ENCODE data around the gene TBX4. TPM values are rescaled to one million over a fixed set of nuclear protein-coding genes. Genes with fewer than 3 reads are reported as not detected.

Gene TBX4
- 0.86 and 1.1 TPM in 2 replicates for total RNA-seq (2016; rRNA removed; fragmentation: Illumina TruSeq; extraction: Trizol)
- total RNA-seq (2016; cell fraction: cytosol; rRNA removed; fragmentation: Illumina TruSeq; extraction: Trizol; ENCODE audit: low read depth), result 0.10 and 0.35 TPM in 2 replicates
- total RNA-seq (2016; cell fraction: insoluble cytoplasmic fraction; rRNA removed; fragmentation: Illumina TruSeq; extraction: Trizol), result 0.92 and 1.3 TPM in 2 replicates
- total RNA-seq (2016; cell fraction: membrane; rRNA removed; fragmentation: Illumina TruSeq; extraction: Trizol), result 1.1 and 1.5 TPM in 2 replicates
- 1.1 and 1.3 TPM in 2 replicates for total RNA-seq (2016; cell fraction: nucleus; rRNA removed; fragmentation: Illumina TruSeq; extraction: Trizol)
- 0.11 and 0.17 TPM in 2 replicates for polyA plus RNA-seq (2011; rRNA removed)
- 0.05 and 0.09 TPM in 2 replicates for polyA plus RNA-seq (2011; cell fraction: cytosol; rRNA removed)
- polyA plus RNA-seq (2011; cell fraction: nucleus; rRNA removed), result 0.29 and 0.48 TPM in 2 replicates
- polyA plus RNA-seq (2012), result 0.15 and 0.40 TPM in 2 replicates
- 0.14 and 0.16 TPM in 2 replicates for polyA plus RNA-seq (2016; cell fraction: cytosol; fragmentation: Illumina TruSeq; extraction: Trizol; ENCODE audit: low read depth)
- polyA plus RNA-seq (2016; cell fraction: insoluble cytoplasmic fraction; fragmentation: Illumina TruSeq; extraction: Trizol; ENCODE audit: low read depth), result 1.2 and 1.7 TPM in 2 replicates
- 0.49 and 0.62 TPM in 2 replicates for polyA plus RNA-seq (2016; cell fraction: membrane; fragmentation: Illumina TruSeq; extraction: Trizol; ENCODE audit: low read depth)
- polyA plus RNA-seq (2016; cell fraction: nucleus; fragmentation: Illumina TruSeq; extraction: Trizol; ENCODE audit: insufficient read depth, low read depth), result 1.8 and 2.4 TPM in 2 replicates
- not detected in 2 replicates for polyA minus RNA-seq (2011; rRNA and poly(A)+ RNA removed; ENCODE audit: low replicate concordance)
- polyA minus RNA-seq (2011; cell fraction: cytosol; rRNA and poly(A)+ RNA removed), result not detected in 2 replicates
- not detected in 2 replicates for polyA minus RNA-seq (2011; cell fraction: nucleus; rRNA and poly(A)+ RNA removed)
- percentile 34 among the genes with signal in this experiment for Bru-seq, nascent RNA
- BruChase-seq, experiment 1, labeled RNA remaining after a 6-hour chase, result percentile 30 among the genes with signal in this experiment
- BruChase-seq, experiment 2, labeled RNA remaining after a 2-hour chase, result percentile 33 among the genes with signal in this experiment
- long read RNA-seq, experiment 1, partial matches to known transcripts, result 0 of 2 reads
- long read RNA-seq, experiment 1, other reads (novel, unspliced or antisense), result 2 of 2 reads
- long read RNA-seq, experiment 2, result 0 reads

- WGBS (ENCODE audit: low lambda C conversion rate), result 96% methylated on average over 56 of the region's 59 CpGs
- H3K79me2 ChIP-seq (ENCODE audit: insufficient read depth, low read length), result no peaks in the 10 kb centered on the region
- BruUV-seq (replicated peaks), result no TSS peak
- in situ Hi-C loops (cut with HindIII; ENCODE audit: extremely low pct_ligation_motif_present, low pct_unique_long_range_greater_than_20kb), result no loop called here
- H3K4me2 ChIP-seq (ENCODE audit: low read depth, low read length), result no peak within 1 kb of the TSS
- peaks cover 21% of the 10 kb centered on the region for H3K4me1 ChIP-seq (ENCODE audit: insufficient read depth, low read length)
- intact Hi-C loops (cut with micrococcal nuclease; ENCODE audit: unreplicated experiment), result no loop called here
- FAIRE-seq, result no peak
- ChIA-PET POLR2A (no interaction called here), CTCF (ENCODE audit: low intra/inter-chr PET ratio, low total read pairs) (no interaction called here)
- no peak within 1 kb of the TSS for H3K27ac ChIP-seq (ENCODE audit: extremely low read length, insufficient read depth, low read length)
- ATAC-seq, result no peak
- no peak within 1 kb of the TSS for H2AFZ ChIP-seq (ENCODE audit: low read length)
- H4K20me1 ChIP-seq (ENCODE audit: insufficient read depth, low read length), result no peaks in the 10 kb centered on the region
- H3K27me3 ChIP-seq (ENCODE audit: control insufficient read depth in 1 of 2, insufficient read depth in 2 of 2, low read length in 2 of 2), result no peaks in the 10 kb centered on the region
- DNase-seq (ENCODE audit: low spot score), result no peak
- no peak within 1 kb of the TSS for H3K9ac ChIP-seq (ENCODE audit: insufficient read depth, low read depth, low read length)
- no peak within 1 kb of the TSS for H3K4me3 ChIP-seq (replicated peaks in 1 of 3; ENCODE audit: insufficient read depth in 1 of 3, low read depth in 2 of 3, low read length in 3 of 3)
- H3K9me3 ChIP-seq (ENCODE audit: low read length), result no peaks in the 10 kb centered on the region
- H3K36me3 ChIP-seq (replicated peaks in 1 of 2; ENCODE audit: control insufficient read depth in 1 of 2, insufficient read depth in 2 of 2, low read length in 2 of 2), result no peaks in the 10 kb centered on the region
- no peak for TF ChIP-seq KLF15 (CRISPR knock-in tag; IDR thresholded peaks at IDR 0.05; ENCODE audit: borderline replicate concordance)
- TF ChIP-seq EEA1 (CRISPR knock-in tag; IDR thresholded peaks at IDR 0.05; ENCODE audit: borderline replicate concordance), result no peak
- no peak for TF ChIP-seq SIX4 (CRISPR knock-in tag; IDR thresholded peaks at IDR 0.05)
- no peak for TF ChIP-seq AGO1 (IDR thresholded peaks at IDR 0.05; ENCODE audit: low read depth, low read length, poor library complexity, severe bottlenecking)
- no peak for TF ChIP-seq ZNF800 (CRISPR knock-in tag; IDR thresholded peaks at IDR 0.05)
- no peak for TF ChIP-seq ZNF281 (CRISPR knock-in tag; IDR thresholded peaks at IDR 0.05; ENCODE audit: borderline replicate concordance)
- TF ChIP-seq RARA (CRISPR knock-in tag; IDR thresholded peaks at IDR 0.05), result no peak
- no peak for TF ChIP-seq ZNF703 (CRISPR knock-in tag; IDR thresholded peaks at IDR 0.05; ENCODE audit: borderline replicate concordance)
- no peak for TF ChIP-seq ZNF335 (CRISPR knock-in tag; IDR thresholded peaks at IDR 0.05)
- no peak for TF ChIP-seq THAP7 (CRISPR knock-in tag; IDR thresholded peaks at IDR 0.05)
- no peak for TF ChIP-seq ARHGAP35 (CRISPR knock-in tag; IDR thresholded peaks at IDR 0.05; ENCODE audit: borderline replicate concordance)
- TF ChIP-seq ZBTB3 (CRISPR knock-in tag; IDR thresholded peaks at IDR 0.05; ENCODE audit: borderline replicate concordance, low read depth), result no peak
Observed at GRCh38 chr17:61452301-61453290, at the start of gene TBX4. TBX4 (plus strand) TSS chr17:61452422; CDS start chr17:61456491, 4,069 bp downstream.

Data from HepG2 (cell line).